GM21576 (cell line): ENCODE data around the gene ZNF583.
A peak's percentile ranks its signal among the peaks of the same experiment; 100 is the strongest.

Experiments used
- ATAC-seq: cut with Tn5 transposase; IDR thresholded peaks from one replicate; pipeline ENCODE4 v1.9.1; 2021; ENCODE audit warnings: mild to moderate bottlenecking, moderate library complexity; ENCODE audit not compliant: unreplicated experiment

ZNF583 gene

DNA sequence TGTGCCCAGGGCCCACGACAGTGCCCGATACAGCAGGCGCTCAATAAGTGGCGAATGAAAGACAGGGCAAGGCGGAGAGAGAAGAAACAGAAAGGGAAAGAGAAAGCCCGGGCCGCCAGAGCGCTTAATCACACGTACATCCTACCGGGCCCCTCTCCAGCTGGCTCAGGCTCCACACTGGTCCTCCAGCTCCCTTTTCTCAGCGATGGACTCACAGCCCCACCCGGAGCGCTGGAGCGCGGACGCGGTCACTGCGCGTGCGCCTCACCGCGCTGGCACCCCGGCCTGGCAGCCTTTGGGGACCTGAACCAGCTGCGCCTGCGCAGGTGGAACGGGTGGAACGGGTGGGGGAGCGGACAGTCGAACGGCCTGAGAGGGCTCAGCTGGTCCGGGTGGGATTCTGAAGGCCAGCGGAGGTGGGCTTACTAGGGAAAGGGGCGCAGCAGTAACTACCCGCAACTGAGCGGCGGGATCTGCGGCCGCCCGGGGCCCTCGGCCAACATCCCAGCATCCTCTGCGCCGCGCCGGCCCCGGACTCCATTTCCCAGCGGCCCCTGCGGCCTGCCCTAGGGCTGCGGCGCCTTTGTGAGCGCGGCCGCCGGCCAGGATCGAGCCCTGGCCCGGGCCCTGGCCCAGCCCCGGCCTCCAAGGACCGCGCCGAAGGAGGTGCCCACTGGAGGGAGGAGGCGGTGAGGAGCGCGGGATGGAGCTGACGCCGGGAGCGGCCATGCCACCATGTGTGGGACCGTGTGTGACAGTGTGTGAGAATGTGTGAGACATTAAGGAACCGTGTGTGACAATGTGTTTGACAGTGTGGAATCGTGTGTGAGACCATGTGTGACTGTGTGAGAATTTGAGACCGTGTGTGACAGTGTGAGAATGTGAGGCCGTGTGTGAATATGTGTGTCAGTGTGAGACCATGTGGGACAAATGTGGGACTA lies at the start of gene ZNF583:
Gene ZNF583 (plus strand): TSS at position 569 of the 941 bp plus-strand sequence. CDS start 2,783 bp downstream, outside the sequence.
- peak; percentile 85 for ATAC-seq

DNA sequence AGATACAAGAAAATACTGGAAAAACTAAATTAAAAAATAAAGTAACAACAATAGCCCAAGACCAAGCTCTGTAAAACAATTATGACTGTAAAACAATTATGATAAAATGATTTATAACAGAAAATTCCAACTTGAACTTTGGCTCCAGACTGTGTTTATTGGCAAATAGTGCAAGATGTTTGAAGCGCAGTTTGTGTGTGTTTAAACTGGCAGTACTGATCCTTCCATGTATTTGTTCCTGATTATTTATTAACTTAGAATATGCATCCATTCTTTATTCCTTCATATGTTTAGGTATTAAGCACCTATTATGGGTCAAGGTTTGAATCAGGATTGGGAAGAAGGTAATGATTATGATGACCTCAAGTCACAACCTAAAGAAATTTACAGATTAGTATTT lies 48.6 kb upstream of the ZNF583 start:
- ATAC-seq = no peak

DNA sequence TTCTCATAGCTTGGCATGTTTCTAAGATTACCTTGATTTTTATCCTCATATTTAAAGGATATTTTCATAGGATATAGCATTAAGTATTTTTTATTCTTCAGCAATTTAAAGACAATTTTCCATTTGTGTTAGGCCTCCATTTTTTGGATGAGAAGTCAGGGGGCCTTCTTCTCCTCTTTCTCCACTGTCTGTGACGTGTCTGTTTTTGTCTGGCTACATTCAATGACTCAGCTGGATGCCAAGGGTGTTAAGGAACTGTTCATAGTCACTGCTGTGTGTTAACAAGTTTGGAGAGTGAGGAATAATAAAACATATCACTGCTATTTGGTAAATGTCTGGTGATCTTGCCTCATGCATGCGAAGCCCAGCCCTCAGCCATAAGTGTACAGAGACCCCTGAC lies 47.2 kb upstream of the ZNF583 start:
- ATAC-seq = no peak

DNA sequence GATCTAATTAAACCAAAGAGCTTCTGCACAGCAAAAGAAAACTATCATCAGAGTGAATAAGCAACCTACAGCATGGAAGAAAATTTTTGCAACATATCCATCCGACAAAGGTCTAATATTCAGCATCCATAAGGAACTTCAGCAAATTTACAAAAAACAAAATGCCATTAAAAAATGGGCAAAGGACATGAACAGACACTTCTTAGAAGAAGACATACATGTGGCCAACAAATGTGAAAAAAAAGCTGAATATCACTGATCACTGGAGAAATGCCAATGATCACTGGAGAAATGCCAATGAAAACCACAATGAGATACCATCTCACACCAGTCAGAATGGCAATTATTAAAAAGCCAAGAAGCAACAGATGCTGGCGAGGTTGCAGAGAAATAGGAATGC lies 43.3 kb upstream of the ZNF583 start:
- no peak for ATAC-seq

DNA sequence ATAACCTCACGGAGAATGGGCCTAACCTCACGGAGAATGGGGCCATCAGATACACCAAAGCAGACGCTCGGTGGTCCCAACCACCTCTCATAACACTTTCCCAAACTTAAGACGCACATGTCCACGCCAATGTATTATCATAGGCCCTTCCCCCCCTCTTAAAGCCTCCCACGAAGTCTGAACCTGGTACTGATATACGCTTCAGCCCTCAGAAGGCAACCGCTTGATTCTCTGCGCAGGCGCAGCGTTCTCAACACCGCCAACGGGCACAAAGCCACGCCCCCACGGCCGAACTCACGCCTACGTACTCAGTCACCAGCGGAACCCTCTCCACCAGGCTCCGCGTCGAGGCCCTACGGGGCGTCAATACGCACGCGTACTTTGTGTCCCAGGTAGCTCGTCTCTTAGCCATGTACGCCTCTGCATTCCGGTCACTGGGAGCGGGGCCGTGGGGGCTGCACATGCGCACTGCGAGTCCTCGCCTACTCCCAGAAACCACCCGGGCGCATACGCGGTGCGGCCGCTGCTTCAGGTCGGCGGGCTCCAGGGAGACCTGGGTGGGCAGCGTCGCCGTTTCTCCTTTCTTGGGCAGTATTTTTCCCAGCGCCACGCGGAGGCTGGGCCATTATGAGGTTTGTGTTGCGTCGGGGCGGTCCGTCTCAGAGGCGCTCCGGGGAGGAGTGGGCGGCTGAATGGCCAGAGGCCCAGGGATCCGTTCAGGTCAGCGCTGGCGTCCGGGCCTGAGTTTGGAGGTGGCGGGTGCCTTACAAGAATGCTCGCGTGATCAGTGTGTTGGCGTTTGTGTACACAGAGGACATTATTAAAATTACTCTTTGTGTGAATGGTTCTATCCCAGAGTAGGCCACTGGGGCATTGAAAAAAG lies 36.1 kb upstream of the ZNF583 start:
- peak; percentile 82 for ATAC-seq

DNA sequence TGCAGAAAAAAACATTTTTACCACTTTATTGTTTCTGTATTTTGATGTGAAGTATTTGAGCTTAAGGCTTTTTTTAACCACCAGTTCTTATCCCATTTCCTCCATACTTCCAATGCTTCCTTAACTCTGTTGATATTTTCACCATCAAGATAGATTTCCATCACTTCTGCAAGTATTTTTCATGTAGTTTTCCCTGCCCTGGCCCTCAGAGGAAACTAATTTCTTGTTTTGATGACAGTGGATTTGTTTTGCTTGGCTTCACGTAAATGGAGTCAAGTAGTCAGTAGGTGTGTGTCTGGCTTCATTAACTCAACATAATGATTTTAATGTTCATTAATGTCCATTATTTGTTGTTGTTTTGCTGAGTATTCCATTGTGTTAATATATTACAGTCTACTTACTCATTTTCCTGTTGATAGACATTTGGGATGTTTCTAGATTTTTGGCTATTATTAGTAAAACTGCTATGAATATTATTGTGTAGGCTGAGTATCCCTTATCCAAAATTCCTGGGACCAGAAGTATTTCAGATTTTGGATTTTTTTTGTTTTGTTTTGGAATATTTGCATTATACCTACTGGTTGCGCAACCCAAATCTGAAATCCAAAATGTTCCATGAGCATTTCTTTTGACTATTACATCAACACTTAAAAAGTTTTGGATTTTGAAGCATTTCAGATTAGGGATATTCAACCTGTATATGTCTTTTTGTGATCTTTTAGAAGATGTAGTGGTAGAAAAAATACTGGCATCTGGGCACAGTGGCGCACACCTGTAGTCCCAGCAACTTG lies 34.1 kb upstream of the ZNF583 start:
- no peak for ATAC-seq

DNA sequence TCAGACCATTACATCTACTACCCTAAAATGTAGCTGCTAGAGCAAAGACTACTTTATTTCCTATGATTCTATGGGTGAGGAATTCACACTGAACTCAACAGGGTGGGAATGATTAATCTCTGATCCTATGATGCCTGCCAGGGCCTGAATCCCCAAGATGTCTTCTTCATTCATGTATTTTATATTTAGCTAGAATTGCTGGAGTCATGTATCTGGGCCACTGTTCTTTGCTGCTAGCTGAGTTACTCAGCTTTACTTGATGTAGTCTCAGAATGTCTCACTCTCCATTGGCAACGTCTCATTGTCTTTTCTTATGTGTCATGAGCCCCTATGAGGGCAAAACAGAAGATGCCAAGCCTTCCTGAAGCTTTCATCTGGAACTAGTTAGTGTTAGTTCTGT lies 31.9 kb upstream of the ZNF583 start:
- no peak for ATAC-seq

- no peak for ATAC-seq
Measured at GRCh38 chr19:56377105-56377924, 26.8 kb upstream of the ZNF583 start.

GRCh38 chr19:56383826-56384605 lies 20.1 kb upstream of the ZNF583 start:
- ATAC-seq = no peak

DNA sequence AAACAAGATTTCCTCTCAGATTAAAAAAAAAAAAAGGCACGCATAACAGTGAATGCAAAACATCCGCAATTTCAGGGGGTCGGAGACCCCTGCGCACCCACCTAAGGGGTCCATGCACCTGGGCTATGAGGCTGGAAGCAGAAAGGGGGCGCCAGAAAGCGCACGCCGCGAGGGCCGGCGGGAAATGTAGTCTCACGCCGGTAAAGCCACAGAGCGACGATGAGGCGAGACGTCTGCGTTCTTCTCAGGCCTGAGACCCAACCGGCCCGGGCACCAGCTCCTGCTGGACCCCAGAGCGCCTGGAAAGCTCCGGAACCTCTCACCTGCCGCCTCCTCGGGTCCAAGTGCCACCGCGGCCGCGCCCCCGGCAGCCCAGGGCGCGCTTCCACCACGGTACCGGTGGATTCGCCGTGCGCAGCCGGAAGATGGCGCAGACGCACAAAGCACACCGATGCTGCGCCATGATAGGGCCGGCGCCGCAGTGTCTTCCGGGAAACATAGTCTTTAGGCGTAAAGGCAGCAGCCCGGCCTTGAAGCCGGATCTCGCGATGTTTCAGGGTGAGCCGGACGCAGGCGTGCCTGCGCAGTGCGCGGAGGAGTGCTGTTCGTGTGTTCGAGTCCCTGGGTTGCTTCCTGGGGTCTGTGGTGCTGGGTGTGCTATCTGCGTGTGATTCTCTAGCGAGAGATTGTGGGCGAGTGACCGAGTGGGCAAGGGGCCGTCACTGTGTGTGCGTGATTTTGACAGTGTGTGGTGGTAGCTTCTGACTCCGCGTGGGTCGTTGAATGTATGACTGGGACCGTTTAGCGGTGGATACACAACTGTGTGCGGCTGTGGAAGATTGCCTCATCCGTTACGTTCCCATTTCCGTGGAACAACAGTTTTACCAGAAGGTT lies 10.8 kb upstream of the ZNF583 start, which contains the start of gene ZNF582:
Gene ZNF582 (minus strand): TSS at position 416 of the 894 bp plus-strand sequence. CDS start 1,782 bp downstream, outside the sequence.
- ATAC-seq = peak; percentile 91

GRCh38 chr19:56398809-56399208 lies 5.3 kb upstream of the ZNF583 start:
- ATAC-seq = no peak

GRCh38 chr19:56400485-56400884 lies 3.6 kb upstream of the ZNF583 start:
- ATAC-seq = no peak

DNA sequence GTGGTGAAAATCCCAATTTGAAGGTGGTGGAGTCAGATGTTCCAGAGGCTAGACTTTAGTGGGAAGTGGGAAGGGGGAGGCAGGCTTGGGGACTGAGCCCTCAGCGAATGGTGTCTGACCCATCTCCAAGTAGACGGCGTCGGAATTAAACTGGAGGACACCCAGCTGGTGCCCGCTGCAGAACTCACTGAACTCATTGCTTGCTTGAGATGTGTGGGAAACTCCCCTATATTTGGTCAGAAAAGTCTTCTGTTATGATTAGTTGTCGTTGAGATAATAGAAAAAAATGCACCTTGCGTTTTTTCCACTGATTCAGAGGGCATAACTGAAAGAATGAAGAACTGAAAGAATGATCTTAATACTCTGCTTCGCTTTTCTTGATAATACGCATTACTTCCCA lies 871 bp upstream of the ZNF583 start:
- no peak for ATAC-seq

GRCh38 chr19:56404705-56405056 lies 549 bp downstream of the ZNF583 start:
- no peak for ATAC-seq

GRCh38 chr19:56405062-56405461 lies 930 bp downstream of the ZNF583 start:
- no peak for ATAC-seq

DNA sequence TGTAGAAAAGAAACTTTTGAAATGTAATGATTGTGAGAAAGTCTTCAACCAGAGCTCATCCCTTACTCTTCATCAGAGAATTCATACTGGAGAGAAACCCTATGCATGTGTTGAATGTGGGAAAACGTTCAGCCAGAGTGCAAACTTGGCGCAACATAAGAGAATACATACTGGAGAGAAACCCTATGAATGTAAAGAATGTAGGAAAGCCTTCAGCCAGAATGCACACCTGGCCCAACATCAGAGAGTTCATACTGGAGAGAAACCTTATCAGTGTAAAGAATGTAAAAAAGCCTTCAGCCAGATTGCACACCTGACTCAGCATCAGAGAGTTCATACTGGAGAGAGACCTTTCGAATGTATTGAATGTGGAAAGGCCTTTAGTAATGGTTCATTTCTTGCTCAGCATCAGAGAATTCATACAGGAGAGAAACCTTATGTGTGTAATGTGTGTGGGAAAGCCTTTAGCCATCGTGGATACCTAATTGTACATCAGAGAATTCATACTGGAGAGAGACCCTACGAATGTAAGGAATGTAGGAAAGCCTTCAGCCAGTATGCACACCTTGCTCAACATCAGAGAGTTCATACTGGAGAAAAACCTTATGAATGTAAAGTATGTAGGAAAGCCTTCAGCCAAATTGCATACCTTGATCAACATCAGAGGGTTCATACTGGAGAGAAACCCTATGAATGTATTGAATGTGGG lies 19.3 kb downstream of the ZNF583 start:
- no peak for ATAC-seq

GRCh38 chr19:56423985-56424353 lies 19.8 kb downstream of the ZNF583 start:
- no peak for ATAC-seq
